Stimulated activated CD4-positive, alpha-beta T cell treated with anti-CD3 and anti-CD28 coated beads, Interleukin-4, amount 100 ng/mL, for 1 hour (primary cell): Measurements from ENCODE around the gene PAPOLA.
"Not testable (repeated sequence)": the region's sequence is repeated elsewhere in the genome, so short reads cannot be mapped to it uniquely, and the experiment has no call there.

ENCODE experiments used
- DNase-seq: peaks from one replicate; pipeline ENCODE4 v3.0.0-alpha.2; 2020

PAPOLA gene

GRCh38 chr14:96503306-96503679 lies 1.1 kb downstream of the PAPOLA start:
- no peak for DNase-seq

GRCh38 chr14:96504353-96504752 lies 2.2 kb downstream of the PAPOLA start:
- DNase-seq = not testable (repeated sequence)

- DNase-seq = no peak
These were observed 5.5 kb downstream of the PAPOLA start for GRCh38 chr14:96507723-96508122.

GRCh38 chr14:96508900-96509299 lies 6.7 kb downstream of the PAPOLA start:
- DNase-seq = no peak

GRCh38 chr14:96509457-96510090 lies 7.4 kb downstream of the PAPOLA start:
- DNase-seq = no peak

GRCh38 chr14:96511146-96511545 lies 9.0 kb downstream of the PAPOLA start:
- DNase-seq = no peak

GRCh38 chr14:96511667-96512066 lies 9.5 kb downstream of the PAPOLA start:
- no peak for DNase-seq

- DNase-seq = no peak
These were observed 9.9 kb downstream of the PAPOLA start for GRCh38 chr14:96512122-96512521.

GRCh38 chr14:96512602-96513397 lies 10.6 kb downstream of the PAPOLA start:
- no peak for DNase-seq

- no peak for DNase-seq
These were observed 12.5 kb downstream of the PAPOLA start for GRCh38 chr14:96514694-96515093.

GRCh38 chr14:96515731-96516130 lies 13.5 kb downstream of the PAPOLA start:
- no peak for DNase-seq

GRCh38 chr14:96516351-96516750 lies 14.2 kb downstream of the PAPOLA start:
- no peak for DNase-seq

GRCh38 chr14:96519970-96520369 lies 17.8 kb downstream of the PAPOLA start:
- no peak for DNase-seq

- DNase-seq = no peak
These were observed 23.3 kb downstream of the PAPOLA start for GRCh38 chr14:96525452-96525851.

- DNase-seq = no peak
These were observed 30.4 kb downstream of the PAPOLA start for GRCh38 chr14:96532632-96533031.

- DNase-seq = no peak
These were observed 34.6 kb downstream of the PAPOLA start for GRCh38 chr14:96536807-96537206.

- DNase-seq = no peak
These were observed 36.2 kb downstream of the PAPOLA start for GRCh38 chr14:96538097-96538989.

GRCh38 chr14:96538990-96539317 lies 36.8 kb downstream of the PAPOLA start:
- DNase-seq = no peak

- DNase-seq = no peak
These were observed 52.2 kb downstream of the PAPOLA start for GRCh38 chr14:96554315-96554910.

GRCh38 chr14:96559571-96559970 lies 57.4 kb downstream of the PAPOLA start:
- DNase-seq = no peak

- DNase-seq = no peak
These were observed 62.2 kb downstream of the PAPOLA start for GRCh38 chr14:96564389-96564788.

- no peak for DNase-seq
These were observed 63.6 kb downstream of the PAPOLA start for GRCh38 chr14:96565811-96566210.

GRCh38 chr14:96567289-96567899 lies 65.2 kb downstream of the PAPOLA start:
- no peak for DNase-seq
